ENCODE results near the gene TMEM184B.

DNA sequence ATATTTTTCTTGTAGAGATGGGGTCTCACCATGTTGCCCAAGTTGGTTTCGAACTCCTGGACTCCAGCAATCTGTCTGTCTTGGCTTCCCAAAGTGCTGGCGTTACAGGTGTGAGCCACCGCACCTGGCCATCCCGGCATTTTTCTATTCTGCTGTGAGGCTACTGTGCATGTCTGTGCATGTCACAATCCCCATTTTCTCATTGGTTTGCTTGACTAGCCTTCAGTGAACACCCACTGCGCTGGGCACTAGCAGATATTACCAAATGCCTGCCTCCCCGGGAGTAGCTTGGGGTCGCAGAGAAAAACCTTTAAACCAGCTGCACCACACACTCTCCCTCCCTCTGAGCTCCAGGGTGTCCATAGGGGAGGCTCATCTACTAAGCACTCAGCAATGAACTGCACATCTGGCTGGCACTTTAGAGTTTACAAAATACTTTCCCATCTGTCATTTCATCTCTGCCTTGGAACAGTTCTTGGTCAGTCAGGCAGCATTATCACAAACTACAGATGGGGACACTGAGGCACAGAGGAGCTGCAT is 39.5 kb upstream of the TMEM184B start:
- TF ChIP-seq, protein P1, sequence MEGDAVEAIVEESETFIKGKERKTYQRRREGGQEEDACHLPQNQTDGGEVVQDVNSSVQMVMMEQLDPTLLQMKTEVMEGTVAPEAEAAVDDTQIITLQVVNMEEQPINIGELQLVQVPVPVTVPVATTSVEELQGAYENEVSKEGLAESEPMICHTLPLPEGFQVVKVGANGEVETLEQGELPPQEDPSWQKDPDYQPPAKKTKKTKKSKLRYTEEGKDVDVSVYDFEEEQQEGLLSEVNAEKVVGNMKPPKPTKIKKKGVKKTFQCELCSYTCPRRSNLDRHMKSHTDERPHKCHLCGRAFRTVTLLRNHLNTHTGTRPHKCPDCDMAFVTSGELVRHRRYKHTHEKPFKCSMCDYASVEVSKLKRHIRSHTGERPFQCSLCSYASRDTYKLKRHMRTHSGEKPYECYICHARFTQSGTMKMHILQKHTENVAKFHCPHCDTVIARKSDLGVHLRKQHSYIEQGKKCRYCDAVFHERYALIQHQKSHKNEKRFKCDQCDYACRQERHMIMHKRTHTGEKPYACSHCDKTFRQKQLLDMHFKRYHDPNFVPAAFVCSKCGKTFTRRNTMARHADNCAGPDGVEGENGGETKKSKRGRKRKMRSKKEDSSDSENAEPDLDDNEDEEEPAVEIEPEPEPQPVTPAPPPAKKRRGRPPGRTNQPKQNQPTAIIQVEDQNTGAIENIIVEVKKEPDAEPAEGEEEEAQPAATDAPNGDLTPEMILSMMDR (conservative IDR thresholded peaks at IDR 0.05; ENCODE audit: low read depth in 2 of 2) = no peak
- TF ChIP-seq, protein P2, sequence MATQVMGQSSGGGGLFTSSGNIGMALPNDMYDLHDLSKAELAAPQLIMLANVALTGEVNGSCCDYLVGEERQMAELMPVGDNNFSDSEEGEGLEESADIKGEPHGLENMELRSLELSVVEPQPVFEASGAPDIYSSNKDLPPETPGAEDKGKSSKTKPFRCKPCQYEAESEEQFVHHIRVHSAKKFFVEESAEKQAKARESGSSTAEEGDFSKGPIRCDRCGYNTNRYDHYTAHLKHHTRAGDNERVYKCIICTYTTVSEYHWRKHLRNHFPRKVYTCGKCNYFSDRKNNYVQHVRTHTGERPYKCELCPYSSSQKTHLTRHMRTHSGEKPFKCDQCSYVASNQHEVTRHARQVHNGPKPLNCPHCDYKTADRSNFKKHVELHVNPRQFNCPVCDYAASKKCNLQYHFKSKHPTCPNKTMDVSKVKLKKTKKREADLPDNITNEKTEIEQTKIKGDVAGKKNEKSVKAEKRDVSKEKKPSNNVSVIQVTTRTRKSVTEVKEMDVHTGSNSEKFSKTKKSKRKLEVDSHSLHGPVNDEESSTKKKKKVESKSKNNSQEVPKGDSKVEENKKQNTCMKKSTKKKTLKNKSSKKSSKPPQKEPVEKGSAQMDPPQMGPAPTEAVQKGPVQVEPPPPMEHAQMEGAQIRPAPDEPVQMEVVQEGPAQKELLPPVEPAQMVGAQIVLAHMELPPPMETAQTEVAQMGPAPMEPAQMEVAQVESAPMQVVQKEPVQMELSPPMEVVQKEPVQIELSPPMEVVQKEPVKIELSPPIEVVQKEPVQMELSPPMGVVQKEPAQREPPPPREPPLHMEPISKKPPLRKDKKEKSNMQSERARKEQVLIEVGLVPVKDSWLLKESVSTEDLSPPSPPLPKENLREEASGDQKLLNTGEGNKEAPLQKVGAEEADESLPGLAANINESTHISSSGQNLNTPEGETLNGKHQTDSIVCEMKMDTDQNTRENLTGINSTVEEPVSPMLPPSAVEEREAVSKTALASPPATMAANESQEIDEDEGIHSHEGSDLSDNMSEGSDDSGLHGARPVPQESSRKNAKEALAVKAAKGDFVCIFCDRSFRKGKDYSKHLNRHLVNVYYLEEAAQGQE (IDR thresholded peaks at IDR 0.05; ENCODE audit: unreplicated experiment) = no peak
- TF ChIP-seq POLR2AphosphoS5 (IDR thresholded peaks at IDR 0.05; ENCODE audit: low read depth) = no peak
- no peak for TF ChIP-seq EZH2phosphoT487 (IDR thresholded peaks at IDR 0.05; ENCODE audit: unreplicated experiment)
- no peak for TF ChIP-seq STAT1 (IDR thresholded peaks at IDR 0.05; ENCODE audit: unreplicated experiment)
- no peak for TF ChIP-seq ZNF331 (CRISPR knock-in tag; IDR thresholded peaks at IDR 0.05; ENCODE audit: low read depth)
- no peak for TF ChIP-seq CREB1 (CRISPR knock-in tag; IDR thresholded peaks at IDR 0.05; ENCODE audit: low read depth)
- no peak for TF ChIP-seq EZH2 (IDR thresholded peaks at IDR 0.05; ENCODE audit: low read depth, unreplicated experiment)
- no peak for TF ChIP-seq JUNB (IDR thresholded peaks at IDR 0.05; ENCODE audit: unreplicated experiment)
- no peak for TF ChIP-seq ZNF114 (CRISPR knock-in tag; IDR thresholded peaks at IDR 0.05)

All from GM23338 (cell line).